Panc1 (cell line): ENCODE data around the gene ST6GALNAC6. TPM values are rescaled to one million over a fixed set of nuclear protein-coding genes. Genes with fewer than 3 reads are reported as not detected.

Experiments
- ATAC-seq: fragments of 200-7000 bp; cut with Tn5 transposase; 2 replicates; pipeline ENCODE4 v1.9.1; 2020; ENCODE audit warnings: mild to moderate bottlenecking, moderate library complexity
- BruUV-seq: library from RNA; stranded (reverse); fragments of 400-500 nt; replicated peaks from 2 replicates; lab custom pipeline; 2021; lab: Mats Ljungman, UMichigan
- CTCF ChIA-PET: fragments of 300-600 bp; sonication (Branson Sonifier 250); formaldehyde crosslinking; loops from one replicate; lab custom pipeline; 2022; ENCODE audit warnings: antibody characterized with exemption; lab: Charles Lee
- POLR2A ChIA-PET: fragments of 300-600 bp; sonication (Branson Sonifier 250); formaldehyde crosslinking; loops from one replicate; lab custom pipeline; 2022; ENCODE audit warnings: antibody characterized with exemption; lab: Charles Lee
- DNase-seq: peaks from one replicate; pipeline ENCODE4 v3.0.0-alpha.2; 2010; ENCODE audit warnings: low read depth, low spot score
- H3K27ac ChIP-seq: 2 replicates; pipeline ENCODE4 v1.5.1; 2011; ENCODE audit warnings: mild to moderate bottlenecking, low read length, inconsistent platforms
- H3K27me3 ChIP-seq: fragments of 200-500 bp; sonication (Bioruptor generic); 2 replicates; pipeline ENCODE4 v1.6.0; 2014; ENCODE audit warnings: low read length, inconsistent platforms; ENCODE audit not compliant: control insufficient read depth, insufficient read depth
- H3K36me3 ChIP-seq: fragments of 200-500 bp; sonication (Bioruptor generic); 2 replicates; pipeline ENCODE4 v1.5.1; 2014; ENCODE audit warnings: inconsistent platforms, mild to moderate bottlenecking, low read length, moderate library complexity; ENCODE audit not compliant: control insufficient read depth, insufficient read depth
- H3K4me1 ChIP-seq: 2 replicates; pipeline ENCODE4 v1.5.1; 2011; ENCODE audit warnings: inconsistent platforms, mild to moderate bottlenecking, low read length, moderate library complexity; ENCODE audit not compliant: control insufficient read depth, insufficient read depth
- H3K4me3 ChIP-seq, 2 experiments: 2 replicates each; pipeline ENCODE4 v1.5.1; 2011 to 2012; ENCODE audit warnings: low read depth in 2 of 2, low read length in 2 of 2, mild to moderate bottlenecking in 2 of 2, inconsistent platforms in 1 of 2, moderate library complexity in 1 of 2
- H3K9me3 ChIP-seq: fragments of 200-500 bp; sonication (Bioruptor generic); 2 replicates; pipeline ENCODE4 v1.5.1; 2014; ENCODE audit warnings: low read depth, mild to moderate bottlenecking, inconsistent platforms, low read length, moderate library complexity; ENCODE audit not compliant: control insufficient read depth, insufficient read depth
- CTCF ChIP-seq: fragments of 450-650 bp; IDR thresholded peaks from 2 replicates; pipeline ENCODE4 v1.5.1; 2017; ENCODE audit warnings: mild to moderate bottlenecking
- POLR2AphosphoS5 ChIP-seq: IDR thresholded peaks from 2 replicates; pipeline ENCODE4 v1.6.1; 2012; ENCODE audit warnings: mild to moderate bottlenecking, low read depth, low read length, moderate library complexity
- REST ChIP-seq, 2 experiments: IDR thresholded peaks; 2 replicates each; pipeline ENCODE4 v1.6.1; 2011 to 2012; ENCODE audit warnings: low read depth in 2 of 2, control low read depth in 1 of 2, low read length in 1 of 2, mild to moderate bottlenecking in 1 of 2, moderate library complexity in 1 of 2; ENCODE audit not compliant: insufficient read depth in 1 of 2
- SIN3A ChIP-seq: IDR thresholded peaks from 2 replicates; pipeline ENCODE4 v1.6.1; 2012; ENCODE audit warnings: low read depth, mild to moderate bottlenecking, low read length, moderate library complexity, borderline replicate concordance; ENCODE audit not compliant: insufficient read depth
- TCF7L2 ChIP-seq: IDR thresholded peaks from 2 replicates; pipeline ENCODE4 v1.6.1; 2011; ENCODE audit warnings: mild to moderate bottlenecking, low read depth, low read length, inconsistent platforms
- in situ Hi-C: cut with HindIII; loops from 2 replicates; pipeline ENCODE4 v1.10.0; 2016; ENCODE audit warnings: low sequenced_read_pairs, low pct_unique_long_range_greater_than_20kb
- intact Hi-C: fragments of 100-400 bp; cut with micrococcal nuclease; formaldehyde crosslinking; loops from one replicate; pipeline ENCODE4 v1.10.0; 2022; ENCODE audit not compliant: unreplicated experiment
- total RNA-seq: library from RNA; stranded (reverse); gene quantifications from one replicate; pipeline ENCODE4 v1.2.1, GENCODE V29; 2021; ENCODE audit not compliant: unreplicated experiment

The ST6GALNAC6 gene
- total RNA-seq, 1 experiment from 2014 or later = 50.2 TPM

- intact Hi-C loops = loop anchor here (5.0 kb wide), 2 partner anchors 33 to 93 kb away; no protein-coding TSS in a partner anchor
- DNase-seq (no peak), ATAC-seq (no peak)
- Histone ChIP-seq H3K36me3 (peaks cover 7% of the 10 kb centered on the region), H3K4me3 (no peak overlapping the region), H3K9me3 (no peaks in the 10 kb centered on the region), H3K27ac (peak overlapping the region; percentile 17; the same call in 1 of the 2 replicates), H3K4me1 (peaks cover 84% of the 10 kb centered on the region), H3K27me3 (no peaks in the 10 kb centered on the region)
- no TSS peak for BruUV-seq
- POLR2A ChIA-PET = no interaction called here
- TF ChIP-seq POLR2AphosphoS5 (no peak), CTCF (no peak), REST (IDR thresholded peaks at IDR 0.05; ENCODE audit: insufficient read depth in 1 of 2, low read depth in 2 of 2, low read length in 1 of 2) (no peak), TCF7L2 (no peak), SIN3A (no peak)
- in situ Hi-C loops = loop anchor here (25.0 kb wide), 1 partner anchor 143 kb away; no protein-coding TSS in a partner anchor
- CTCF ChIA-PET = interaction anchor here (0.6 to 1.3 kb wide), 2 partner anchors 83 to 90 kb away, joined by 6 to 8 read pairs; no protein-coding TSS in a partner anchor
Observed at GRCh38 chr9:127944586-127945218, 45.3 kb upstream of the ST6GALNAC6 start.

- ChIA-PET POLR2A (no interaction called here), CTCF (interaction anchor here (0.7 to 1.3 kb wide), 2 partner anchors 91 to 174 kb away, joined by 3 to 8 read pairs; no protein-coding TSS in a partner anchor)
- TF ChIP-seq CTCF = peak; percentile 86
- TF ChIP-seq TCF7L2 = no peak
- Histone ChIP-seq H3K27ac (peak overlapping the region; percentile 57), H3K4me3 (no peak overlapping the region), H3K36me3 (peaks cover 7% of the 10 kb centered on the region), H3K4me1 (peaks cover 83% of the 10 kb centered on the region), H3K9me3 (no peaks in the 10 kb centered on the region), H3K27me3 (no peaks in the 10 kb centered on the region)
- intact Hi-C loops (loop anchor here (5.0 kb wide), 2 partner anchors 34 to 94 kb away; no protein-coding TSS in a partner anchor), in situ Hi-C loops (loop anchor here (25.0 kb wide), 1 partner anchor 144 kb away; no protein-coding TSS in a partner anchor)
- ATAC-seq (peak; percentile 69), DNase-seq (no peak)
- no TSS peak for BruUV-seq
Observed at GRCh38 chr9:127943731-127944144, 44.3 kb upstream of the ST6GALNAC6 start.
